Measurements from ENCODE around the gene VAV3. TPM values are rescaled to one million over a fixed set of nuclear protein-coding genes. Genes with fewer than 3 reads are reported as not detected.

Gene VAV3
- total and polyA plus RNA-seq, 9 donors, result 3.1 to 5.5 (median 4.1) TPM

GRCh38 chr1:107843989-107844388, 121.0 kb downstream of the VAV3 start:
- WGBS (ENCODE audit: insufficient coverage), result 64% methylated on average over 6 of the region's 6 CpGs
- Histone ChIP-seq H3K4me3 (ENCODE audit: low read length) (no peak overlapping the region), H3K36me3 (ENCODE audit: control insufficient read depth, insufficient read depth, low read length) (no peaks in the 10 kb centered on the region), H3K4me1 (ENCODE audit: control insufficient read depth, insufficient read depth, low read length) (no peaks in the 10 kb centered on the region), H3K9me3 (replicated peaks; ENCODE audit: control insufficient read depth, low read depth, low read length) (peaks cover under 1% of the 10 kb centered on the region), H3K27ac (ENCODE audit: low read length) (no peak overlapping the region), H3K27me3 (ENCODE audit: control insufficient read depth, insufficient read depth, low read length) (no peaks in the 10 kb centered on the region)
- no peak for DNase-seq

- H3K9me3 ChIP-seq (replicated peaks; ENCODE audit: control insufficient read depth, low read depth, low read length), result peaks cover 3% of the 10 kb centered on the region
- no peak overlapping the region for H3K4me3 ChIP-seq (ENCODE audit: low read length)
- H3K4me1 ChIP-seq (ENCODE audit: control insufficient read depth, insufficient read depth, low read length), result no peaks in the 10 kb centered on the region
- no peak overlapping the region for H3K27ac ChIP-seq (ENCODE audit: low read length)
- 71% methylated on average over 1 of the region's 2 CpGs for WGBS (ENCODE audit: insufficient coverage)
- no peaks in the 10 kb centered on the region for H3K36me3 ChIP-seq (ENCODE audit: control insufficient read depth, insufficient read depth, low read length)
- DNase-seq, result no peak
- H3K27me3 ChIP-seq (ENCODE audit: control insufficient read depth, insufficient read depth, low read length), result no peaks in the 10 kb centered on the region
These were observed 122.7 kb downstream of the VAV3 start for GRCh38 chr1:107842241-107842640.

- H3K36me3 ChIP-seq (ENCODE audit: control insufficient read depth, insufficient read depth, low read length), result no peaks in the 10 kb centered on the region
- no peak overlapping the region for H3K27ac ChIP-seq (ENCODE audit: low read length)
- H3K27me3 ChIP-seq (ENCODE audit: control insufficient read depth, insufficient read depth, low read length), result no peaks in the 10 kb centered on the region
- DNase-seq, result peak; percentile 54
- peaks cover 3% of the 10 kb centered on the region for H3K9me3 ChIP-seq (replicated peaks; ENCODE audit: control insufficient read depth, low read depth, low read length)
- no peak overlapping the region for H3K4me3 ChIP-seq (ENCODE audit: low read length)
- H3K4me1 ChIP-seq (ENCODE audit: control insufficient read depth, insufficient read depth, low read length), result no peaks in the 10 kb centered on the region
- WGBS (ENCODE audit: insufficient coverage), result no CpG with 5 or more reads among the region's 1 CpG
These were observed 124.3 kb downstream of the VAV3 start for GRCh38 chr1:107840725-107841124.

GRCh38 chr1:107838056-107838455, 126.9 kb downstream of the VAV3 start:
- 82% methylated on average over 2 of the region's 4 CpGs for WGBS (ENCODE audit: insufficient coverage)
- Histone ChIP-seq H3K9me3 (replicated peaks; ENCODE audit: control insufficient read depth, low read depth, low read length) (peaks cover 3% of the 10 kb centered on the region), H3K4me3 (ENCODE audit: low read length) (no peak overlapping the region), H3K27ac (ENCODE audit: low read length) (no peak overlapping the region), H3K4me1 (ENCODE audit: control insufficient read depth, insufficient read depth, low read length) (no peaks in the 10 kb centered on the region), H3K36me3 (ENCODE audit: control insufficient read depth, insufficient read depth, low read length) (no peaks in the 10 kb centered on the region), H3K27me3 (ENCODE audit: control insufficient read depth, insufficient read depth, low read length) (no peaks in the 10 kb centered on the region)
- DNase-seq, result no peak

GRCh38 chr1:107835151-107835670, 129.8 kb downstream of the VAV3 start:
- no peak for DNase-seq
- peaks cover 3% of the 10 kb centered on the region for H3K9me3 ChIP-seq (replicated peaks; ENCODE audit: control insufficient read depth, low read depth, low read length)
- 95% methylated on average over 4 of the region's 4 CpGs for WGBS (ENCODE audit: insufficient coverage)
- H3K27ac ChIP-seq (ENCODE audit: low read length), result no peak overlapping the region
- H3K4me1 ChIP-seq (ENCODE audit: control insufficient read depth, insufficient read depth, low read length), result no peaks in the 10 kb centered on the region
- no peaks in the 10 kb centered on the region for H3K27me3 ChIP-seq (ENCODE audit: control insufficient read depth, insufficient read depth, low read length)
- H3K4me3 ChIP-seq (ENCODE audit: low read length), result no peak overlapping the region
- H3K36me3 ChIP-seq (ENCODE audit: control insufficient read depth, insufficient read depth, low read length), result no peaks in the 10 kb centered on the region

GRCh38 chr1:107833061-107833460, 131.9 kb downstream of the VAV3 start:
- WGBS (ENCODE audit: insufficient coverage), result no CpG with 5 or more reads among the region's 2 CpGs
- peaks cover 3% of the 10 kb centered on the region for H3K9me3 ChIP-seq (replicated peaks; ENCODE audit: control insufficient read depth, low read depth, low read length)
- DNase-seq, result no peak

GRCh38 chr1:107831921-107832320, 133.1 kb downstream of the VAV3 start:
- Histone ChIP-seq H3K27ac (ENCODE audit: low read length) (no peak overlapping the region), H3K36me3 (ENCODE audit: control insufficient read depth, insufficient read depth, low read length) (no peaks in the 10 kb centered on the region), H3K27me3 (ENCODE audit: control insufficient read depth, insufficient read depth, low read length) (no peaks in the 10 kb centered on the region), H3K4me3 (ENCODE audit: low read length) (no peak overlapping the region), H3K9me3 (replicated peaks; ENCODE audit: control insufficient read depth, low read depth, low read length) (no peaks in the 10 kb centered on the region), H3K4me1 (ENCODE audit: control insufficient read depth, insufficient read depth, low read length) (no peaks in the 10 kb centered on the region)
- DNase-seq, result no peak
- WGBS (ENCODE audit: insufficient coverage), result no CpG with 5 or more reads among the region's 2 CpGs

More at GRCh38 chr1:107833061-107833460, 131.9 kb downstream of the VAV3 start:
- Histone ChIP-seq H3K4me3 (ENCODE audit: low read length) (no peak overlapping the region), H3K4me1 (ENCODE audit: control insufficient read depth, insufficient read depth, low read length) (no peaks in the 10 kb centered on the region), H3K27ac (ENCODE audit: low read length) (no peak overlapping the region), H3K36me3 (ENCODE audit: control insufficient read depth, insufficient read depth, low read length) (no peaks in the 10 kb centered on the region), H3K27me3 (ENCODE audit: control insufficient read depth, insufficient read depth, low read length) (no peaks in the 10 kb centered on the region)

- 60% methylated on average over 1 of the region's 3 CpGs for WGBS (ENCODE audit: insufficient coverage)
These were observed 134.5 kb downstream of the VAV3 start for GRCh38 chr1:107830526-107830925.

GRCh38 chr1:107830075-107830474, 134.9 kb downstream of the VAV3 start:
- H3K9me3 ChIP-seq (replicated peaks; ENCODE audit: control insufficient read depth, low read depth, low read length), result no peaks in the 10 kb centered on the region
- H3K36me3 ChIP-seq (ENCODE audit: control insufficient read depth, insufficient read depth, low read length), result no peaks in the 10 kb centered on the region
- no peak for DNase-seq
- H3K4me3 ChIP-seq (ENCODE audit: low read length), result no peak overlapping the region
- 83% methylated on average over 1 of the region's 1 CpG for WGBS (ENCODE audit: insufficient coverage)
- no peaks in the 10 kb centered on the region for H3K4me1 ChIP-seq (ENCODE audit: control insufficient read depth, insufficient read depth, low read length)
- no peaks in the 10 kb centered on the region for H3K27me3 ChIP-seq (ENCODE audit: control insufficient read depth, insufficient read depth, low read length)
- H3K27ac ChIP-seq (ENCODE audit: low read length), result no peak overlapping the region

More at GRCh38 chr1:107830526-107830925, 134.5 kb downstream of the VAV3 start:
- Histone ChIP-seq H3K9me3 (replicated peaks; ENCODE audit: control insufficient read depth, low read depth, low read length) (no peaks in the 10 kb centered on the region), H3K27ac (ENCODE audit: low read length) (no peak overlapping the region), H3K36me3 (ENCODE audit: control insufficient read depth, insufficient read depth, low read length) (no peaks in the 10 kb centered on the region), H3K4me3 (ENCODE audit: low read length) (no peak overlapping the region), H3K27me3 (ENCODE audit: control insufficient read depth, insufficient read depth, low read length) (no peaks in the 10 kb centered on the region), H3K4me1 (ENCODE audit: control insufficient read depth, insufficient read depth, low read length) (no peaks in the 10 kb centered on the region)
- no peak for DNase-seq

- WGBS (ENCODE audit: insufficient coverage), result no CpG with 5 or more reads among the region's 1 CpG
- no peak overlapping the region for H3K4me3 ChIP-seq (ENCODE audit: low read length)
- H3K27me3 ChIP-seq (ENCODE audit: control insufficient read depth, insufficient read depth, low read length), result no peaks in the 10 kb centered on the region
- no peaks in the 10 kb centered on the region for H3K4me1 ChIP-seq (ENCODE audit: control insufficient read depth, insufficient read depth, low read length)
- H3K27ac ChIP-seq (ENCODE audit: low read length), result no peak overlapping the region
- no peaks in the 10 kb centered on the region for H3K36me3 ChIP-seq (ENCODE audit: control insufficient read depth, insufficient read depth, low read length)
- peak; percentile 21 for DNase-seq
- H3K9me3 ChIP-seq (replicated peaks; ENCODE audit: control insufficient read depth, low read depth, low read length), result no peaks in the 10 kb centered on the region
These were observed 135.8 kb downstream of the VAV3 start for GRCh38 chr1:107829036-107829770.
